ENCODE data around the gene MFSD2B.

DNA sequence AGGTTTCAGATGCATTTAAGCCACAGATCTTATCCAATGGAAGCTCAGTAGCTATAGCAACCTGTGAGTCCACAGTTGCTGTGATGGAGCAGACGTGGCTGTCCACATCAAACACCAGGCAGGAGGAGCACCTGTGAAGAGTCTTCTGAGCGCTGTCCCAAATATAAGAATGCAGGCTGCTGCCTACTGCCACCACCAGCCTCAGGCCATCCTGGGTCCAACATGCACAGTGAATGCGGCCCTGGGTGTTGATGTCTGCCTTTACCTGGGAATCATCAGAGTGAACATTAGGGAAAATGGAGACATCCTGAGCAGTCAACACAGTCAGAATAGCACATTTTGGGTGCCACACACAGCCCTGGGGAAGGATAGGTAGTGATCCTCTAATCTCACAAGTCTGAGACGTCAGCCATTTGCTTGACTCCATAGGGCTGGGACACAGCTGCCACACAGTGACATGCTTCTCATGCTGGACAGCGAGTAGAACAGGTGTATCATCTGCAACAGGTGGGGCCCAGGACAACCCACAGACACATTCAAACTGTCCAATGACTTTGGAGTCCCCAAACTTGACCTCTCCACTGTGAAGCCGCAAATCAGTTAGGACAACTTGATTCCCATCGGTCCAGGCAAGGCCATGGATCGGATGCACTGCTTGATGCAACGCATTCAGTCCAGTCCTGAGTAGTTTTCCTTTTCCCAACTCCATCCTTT, 29.1 kb downstream of the MFSD2B start:
- no peak for TF ChIP-seq CTCF (IDR thresholded peaks at IDR 0.05 in 2 of 3, conservative IDR thresholded peaks at IDR 0.05 in 1 of 3; ENCODE audit: borderline replicate concordance in 1 of 3, insufficient read depth in 1 of 3, low read depth in 2 of 3, low read length in 2 of 3)
- TF ChIP-seq, protein P1, sequence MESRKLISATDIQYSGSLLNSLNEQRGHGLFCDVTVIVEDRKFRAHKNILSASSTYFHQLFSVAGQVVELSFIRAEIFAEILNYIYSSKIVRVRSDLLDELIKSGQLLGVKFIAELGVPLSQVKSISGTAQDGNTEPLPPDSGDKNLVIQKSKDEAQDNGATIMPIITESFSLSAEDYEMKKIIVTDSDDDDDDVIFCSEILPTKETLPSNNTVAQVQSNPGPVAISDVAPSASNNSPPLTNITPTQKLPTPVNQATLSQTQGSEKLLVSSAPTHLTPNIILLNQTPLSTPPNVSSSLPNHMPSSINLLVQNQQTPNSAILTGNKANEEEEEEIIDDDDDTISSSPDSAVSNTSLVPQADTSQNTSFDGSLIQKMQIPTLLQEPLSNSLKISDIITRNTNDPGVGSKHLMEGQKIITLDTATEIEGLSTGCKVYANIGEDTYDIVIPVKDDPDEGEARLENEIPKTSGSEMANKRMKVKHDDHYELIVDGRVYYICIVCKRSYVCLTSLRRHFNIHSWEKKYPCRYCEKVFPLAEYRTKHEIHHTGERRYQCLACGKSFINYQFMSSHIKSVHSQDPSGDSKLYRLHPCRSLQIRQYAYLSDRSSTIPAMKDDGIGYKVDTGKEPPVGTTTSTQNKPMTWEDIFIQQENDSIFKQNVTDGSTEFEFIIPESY (IDR thresholded peaks at IDR 0.05; ENCODE audit: extremely low read depth, insufficient replicate concordance, low read length) = no peak
- no peak for TF ChIP-seq FOSL1 (IDR thresholded peaks at IDR 0.05; ENCODE audit: low read depth)
- TF ChIP-seq POLR2AphosphoS5 (IDR thresholded peaks at IDR 0.05; ENCODE audit: low read depth, low read length) = no peak
- TF ChIP-seq ATF3 (IDR thresholded peaks at IDR 0.05) = no peak
- TF ChIP-seq POLR2A (IDR thresholded peaks at IDR 0.05; ENCODE audit: borderline replicate concordance, extremely low read depth, insufficient read depth, insufficient read length) = no peak
- TF ChIP-seq ZFX (IDR thresholded peaks at IDR 0.05) = no peak
- TF ChIP-seq, protein P2, sequence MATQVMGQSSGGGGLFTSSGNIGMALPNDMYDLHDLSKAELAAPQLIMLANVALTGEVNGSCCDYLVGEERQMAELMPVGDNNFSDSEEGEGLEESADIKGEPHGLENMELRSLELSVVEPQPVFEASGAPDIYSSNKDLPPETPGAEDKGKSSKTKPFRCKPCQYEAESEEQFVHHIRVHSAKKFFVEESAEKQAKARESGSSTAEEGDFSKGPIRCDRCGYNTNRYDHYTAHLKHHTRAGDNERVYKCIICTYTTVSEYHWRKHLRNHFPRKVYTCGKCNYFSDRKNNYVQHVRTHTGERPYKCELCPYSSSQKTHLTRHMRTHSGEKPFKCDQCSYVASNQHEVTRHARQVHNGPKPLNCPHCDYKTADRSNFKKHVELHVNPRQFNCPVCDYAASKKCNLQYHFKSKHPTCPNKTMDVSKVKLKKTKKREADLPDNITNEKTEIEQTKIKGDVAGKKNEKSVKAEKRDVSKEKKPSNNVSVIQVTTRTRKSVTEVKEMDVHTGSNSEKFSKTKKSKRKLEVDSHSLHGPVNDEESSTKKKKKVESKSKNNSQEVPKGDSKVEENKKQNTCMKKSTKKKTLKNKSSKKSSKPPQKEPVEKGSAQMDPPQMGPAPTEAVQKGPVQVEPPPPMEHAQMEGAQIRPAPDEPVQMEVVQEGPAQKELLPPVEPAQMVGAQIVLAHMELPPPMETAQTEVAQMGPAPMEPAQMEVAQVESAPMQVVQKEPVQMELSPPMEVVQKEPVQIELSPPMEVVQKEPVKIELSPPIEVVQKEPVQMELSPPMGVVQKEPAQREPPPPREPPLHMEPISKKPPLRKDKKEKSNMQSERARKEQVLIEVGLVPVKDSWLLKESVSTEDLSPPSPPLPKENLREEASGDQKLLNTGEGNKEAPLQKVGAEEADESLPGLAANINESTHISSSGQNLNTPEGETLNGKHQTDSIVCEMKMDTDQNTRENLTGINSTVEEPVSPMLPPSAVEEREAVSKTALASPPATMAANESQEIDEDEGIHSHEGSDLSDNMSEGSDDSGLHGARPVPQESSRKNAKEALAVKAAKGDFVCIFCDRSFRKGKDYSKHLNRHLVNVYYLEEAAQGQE (IDR thresholded peaks at IDR 0.05; ENCODE audit: low read depth) = no peak
- TF ChIP-seq ZNF274 (IDR thresholded peaks at IDR 0.05; ENCODE audit: low read depth, low read length) = no peak

Data from HCT116 (cell line).